GM12874 (cell line): ENCODE results near the gene RHBDF2.

Source experiments
- TF ChIP-seq, protein P1 (sequence below): IDR thresholded peaks from 2 replicates; pipeline ENCODE4 v1.5.1; 2011; ENCODE audit warnings: low read depth, mild to moderate bottlenecking, control low read depth, low read length, moderate library complexity; ENCODE audit not compliant: insufficient read depth

The RHBDF2 gene

DNA sequence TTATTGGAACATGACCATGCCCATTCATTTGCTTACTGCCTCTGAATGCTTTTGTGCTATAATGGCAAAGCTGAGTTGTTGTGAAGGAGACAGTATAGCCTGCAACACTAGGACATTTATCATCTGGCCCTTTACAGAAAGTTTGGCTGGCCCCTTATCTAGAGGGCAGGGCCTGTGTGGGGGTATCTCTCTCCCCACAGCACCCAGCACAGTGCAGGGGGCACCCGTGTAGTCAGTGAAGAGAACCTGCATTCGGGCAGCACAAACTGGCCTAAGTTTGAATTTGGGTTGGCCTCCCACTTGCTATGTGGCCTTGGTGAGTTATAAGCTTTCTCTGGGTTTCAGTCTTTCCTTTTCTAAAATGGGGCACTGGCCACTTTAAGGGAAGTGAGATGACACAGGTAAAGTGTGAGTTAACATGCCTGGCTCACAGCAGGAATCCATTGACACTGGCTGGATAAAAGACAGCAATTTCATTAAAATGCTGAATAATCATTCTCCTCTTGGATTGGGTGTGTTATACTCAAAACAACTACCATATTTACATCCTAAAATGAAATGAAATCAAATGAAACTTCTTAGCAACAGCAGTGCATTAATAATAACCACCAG, 60.4 kb downstream of the RHBDF2 start:
- TF ChIP-seq, protein P1, sequence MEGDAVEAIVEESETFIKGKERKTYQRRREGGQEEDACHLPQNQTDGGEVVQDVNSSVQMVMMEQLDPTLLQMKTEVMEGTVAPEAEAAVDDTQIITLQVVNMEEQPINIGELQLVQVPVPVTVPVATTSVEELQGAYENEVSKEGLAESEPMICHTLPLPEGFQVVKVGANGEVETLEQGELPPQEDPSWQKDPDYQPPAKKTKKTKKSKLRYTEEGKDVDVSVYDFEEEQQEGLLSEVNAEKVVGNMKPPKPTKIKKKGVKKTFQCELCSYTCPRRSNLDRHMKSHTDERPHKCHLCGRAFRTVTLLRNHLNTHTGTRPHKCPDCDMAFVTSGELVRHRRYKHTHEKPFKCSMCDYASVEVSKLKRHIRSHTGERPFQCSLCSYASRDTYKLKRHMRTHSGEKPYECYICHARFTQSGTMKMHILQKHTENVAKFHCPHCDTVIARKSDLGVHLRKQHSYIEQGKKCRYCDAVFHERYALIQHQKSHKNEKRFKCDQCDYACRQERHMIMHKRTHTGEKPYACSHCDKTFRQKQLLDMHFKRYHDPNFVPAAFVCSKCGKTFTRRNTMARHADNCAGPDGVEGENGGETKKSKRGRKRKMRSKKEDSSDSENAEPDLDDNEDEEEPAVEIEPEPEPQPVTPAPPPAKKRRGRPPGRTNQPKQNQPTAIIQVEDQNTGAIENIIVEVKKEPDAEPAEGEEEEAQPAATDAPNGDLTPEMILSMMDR = no peak

DNA sequence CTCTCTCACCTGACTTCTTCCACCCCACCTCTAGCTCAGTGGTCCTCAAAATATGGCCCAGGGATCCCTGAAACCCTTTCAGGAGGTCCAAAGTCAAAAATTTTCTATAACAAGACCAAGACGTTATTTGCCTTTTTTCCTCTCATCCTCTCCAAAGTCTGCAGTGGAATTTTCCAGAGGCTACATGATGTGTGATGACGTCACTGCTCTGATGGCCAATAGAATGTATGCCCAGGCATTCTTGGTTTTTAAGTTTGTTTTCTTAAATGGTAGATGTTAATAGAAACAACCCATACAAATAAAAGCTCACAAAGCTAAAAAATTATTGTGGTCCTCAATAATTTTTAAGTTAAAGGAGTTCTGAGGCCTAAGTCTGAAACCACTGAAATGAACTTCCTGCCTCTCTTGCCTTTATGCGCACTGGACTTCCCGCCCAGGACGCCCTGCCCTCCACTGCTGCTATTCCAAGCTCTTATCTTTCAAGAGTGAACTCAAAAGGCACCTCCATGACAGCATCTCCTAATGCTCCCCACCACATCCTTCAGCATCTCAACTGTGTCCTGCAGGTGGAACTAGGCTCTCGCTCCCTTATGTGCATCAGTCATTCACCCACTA, 61.8 kb downstream of the RHBDF2 start:
- TF ChIP-seq, protein P1 = no peak

DNA sequence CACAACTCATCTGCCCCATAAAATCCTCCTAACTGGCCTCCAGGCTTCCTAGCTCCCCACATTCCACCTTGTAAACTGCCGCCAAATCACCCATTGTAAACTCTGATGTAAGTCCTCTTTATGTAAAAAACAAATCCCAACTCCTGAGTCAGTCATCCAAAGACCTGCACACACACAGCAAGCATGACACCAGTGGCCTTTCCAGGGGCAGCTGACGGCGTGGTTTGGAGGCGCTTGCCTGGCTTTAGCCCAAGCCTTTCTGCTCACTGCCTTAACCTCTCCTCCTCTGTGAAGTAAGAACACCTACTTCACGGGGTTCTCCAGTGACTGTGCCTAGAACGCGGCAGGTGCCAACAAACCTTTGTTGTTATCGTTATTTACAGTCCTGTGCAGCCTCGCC, 62.3 kb downstream of the RHBDF2 start:
- TF ChIP-seq, protein P1 = no peak

DNA sequence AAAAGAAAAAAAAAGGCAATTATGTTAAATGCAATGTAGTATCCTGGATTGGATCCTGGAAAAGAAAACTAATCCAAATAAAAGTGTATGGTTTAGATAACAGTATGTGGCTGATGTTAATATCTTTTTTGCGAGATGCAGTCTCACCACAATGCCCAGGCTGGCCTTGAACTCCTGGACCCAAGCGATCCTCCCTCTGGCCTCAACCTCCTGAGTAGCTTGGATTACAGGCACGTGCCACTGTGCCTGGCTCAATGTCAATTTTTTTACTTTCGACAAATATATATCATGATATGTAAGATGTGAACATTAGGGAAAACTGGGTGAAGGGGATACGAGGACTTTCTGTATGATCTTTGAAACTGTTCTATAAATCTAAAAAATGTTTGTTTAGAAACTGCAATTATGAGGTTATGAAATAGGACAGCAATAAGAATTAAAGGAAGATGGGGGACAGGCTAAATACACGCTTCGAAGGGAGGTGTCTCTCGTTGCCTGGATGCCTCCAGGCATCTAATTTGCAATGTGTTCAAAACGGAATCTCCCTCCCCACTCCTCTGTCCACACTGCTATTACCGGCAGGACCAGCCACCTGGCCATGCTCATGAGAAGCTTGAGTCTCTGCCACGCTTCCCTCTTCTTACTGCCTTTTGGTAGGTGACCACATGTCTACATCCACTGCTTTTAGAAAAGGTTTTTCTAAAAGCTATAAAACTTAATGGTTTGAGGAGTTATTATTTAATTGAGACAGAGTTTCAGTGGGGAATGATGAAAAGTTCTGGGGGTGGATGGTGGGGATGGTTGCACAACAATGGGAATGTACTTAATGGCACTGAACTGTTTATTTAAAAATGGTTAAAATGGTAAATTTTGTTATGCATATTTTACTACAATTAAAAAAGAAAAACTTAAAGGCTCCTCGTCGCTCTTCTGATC, 63.5 kb downstream of the RHBDF2 start:
- TF ChIP-seq, protein P1 = no peak

DNA sequence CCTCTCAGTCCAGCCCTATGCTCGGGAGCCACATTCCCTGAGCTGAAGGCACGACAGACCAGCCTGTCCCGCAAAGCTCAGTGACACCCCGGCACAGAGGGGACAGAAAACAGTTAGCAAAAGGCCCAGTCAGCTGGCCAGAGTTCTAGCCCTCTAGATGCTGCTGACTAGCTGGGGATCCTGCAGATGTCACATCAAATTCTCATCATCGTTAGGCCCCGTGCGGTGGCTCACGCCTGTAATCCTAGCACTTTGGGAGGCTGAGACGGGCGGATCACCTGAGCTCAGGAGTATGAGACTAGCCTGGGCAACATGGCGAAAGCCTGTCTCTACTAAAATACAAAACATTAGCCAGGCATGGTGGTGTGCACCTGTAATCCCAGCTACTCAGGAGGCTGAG, 65.5 kb downstream of the RHBDF2 start:
- TF ChIP-seq, protein P1 = no peak

DNA sequence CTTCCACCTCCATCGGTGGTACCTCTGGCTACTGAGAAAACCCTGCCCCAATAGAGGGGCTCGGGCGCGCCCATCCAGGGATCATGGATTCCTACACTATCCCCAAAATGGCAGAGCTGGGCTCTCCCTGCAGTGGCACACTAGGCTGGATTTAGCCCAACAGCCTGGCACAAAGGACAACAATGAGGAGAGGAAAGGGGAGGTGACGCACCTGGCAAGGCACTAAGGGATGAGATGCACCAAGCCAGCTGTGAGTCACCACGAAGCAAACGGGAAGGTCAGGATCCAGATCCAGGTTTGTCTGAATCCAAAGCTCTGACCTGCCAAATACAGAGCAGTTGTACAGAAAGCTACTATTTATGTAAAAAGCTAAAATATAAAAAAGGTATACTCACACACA, 66.4 kb downstream of the RHBDF2 start:
- TF ChIP-seq, protein P1 = no peak

DNA sequence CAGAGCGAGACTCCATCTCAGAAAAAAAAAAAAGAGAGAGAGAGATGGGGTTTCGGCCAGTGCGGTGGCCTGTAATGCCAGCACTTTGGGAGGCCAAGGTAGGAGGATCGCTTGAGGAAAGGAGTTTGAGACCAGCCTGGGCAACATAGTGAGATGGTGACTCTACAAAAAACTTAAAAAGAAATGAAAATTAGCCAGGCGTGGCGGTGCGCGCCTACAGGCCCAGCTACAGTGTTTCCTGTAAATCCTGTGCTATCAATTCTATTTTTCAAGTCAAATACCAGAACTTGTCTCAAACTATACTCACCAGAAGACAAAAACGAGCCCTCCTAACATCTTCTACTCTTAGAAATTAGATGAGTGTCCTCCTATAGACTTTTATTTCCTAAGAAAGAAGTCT, 67.5 kb downstream of the RHBDF2 start:
- TF ChIP-seq, protein P1 = no peak
